MM.1S (cell line): Measurements from ENCODE around the gene LIPG.

Source experiments
- EZH2 ChIP-seq: fragments of 300-600 bp; sonication (generic); optimal IDR thresholded peaks from 2 replicates; pipeline ENCODE3; 2017; ENCODE audit warnings: low read depth, mild to moderate bottlenecking, antibody characterized with exemption, low read length, mixed read lengths
- EZH2phosphoT487 ChIP-seq: fragments of 300-600 bp; sonication (generic); IDR thresholded peaks from 2 replicates; pipeline ENCODE4 v1.6.1; 2018; ENCODE audit warnings: antibody characterized with exemption, low read length
- TF ChIP-seq, protein P1 (sequence below): fragments of 300-600 bp; sonication (generic); IDR thresholded peaks from 2 replicates; pipeline ENCODE4 v1.5.1; 2016; ENCODE audit warnings: antibody characterized with exemption, low read length, mixed read lengths

DNA sequence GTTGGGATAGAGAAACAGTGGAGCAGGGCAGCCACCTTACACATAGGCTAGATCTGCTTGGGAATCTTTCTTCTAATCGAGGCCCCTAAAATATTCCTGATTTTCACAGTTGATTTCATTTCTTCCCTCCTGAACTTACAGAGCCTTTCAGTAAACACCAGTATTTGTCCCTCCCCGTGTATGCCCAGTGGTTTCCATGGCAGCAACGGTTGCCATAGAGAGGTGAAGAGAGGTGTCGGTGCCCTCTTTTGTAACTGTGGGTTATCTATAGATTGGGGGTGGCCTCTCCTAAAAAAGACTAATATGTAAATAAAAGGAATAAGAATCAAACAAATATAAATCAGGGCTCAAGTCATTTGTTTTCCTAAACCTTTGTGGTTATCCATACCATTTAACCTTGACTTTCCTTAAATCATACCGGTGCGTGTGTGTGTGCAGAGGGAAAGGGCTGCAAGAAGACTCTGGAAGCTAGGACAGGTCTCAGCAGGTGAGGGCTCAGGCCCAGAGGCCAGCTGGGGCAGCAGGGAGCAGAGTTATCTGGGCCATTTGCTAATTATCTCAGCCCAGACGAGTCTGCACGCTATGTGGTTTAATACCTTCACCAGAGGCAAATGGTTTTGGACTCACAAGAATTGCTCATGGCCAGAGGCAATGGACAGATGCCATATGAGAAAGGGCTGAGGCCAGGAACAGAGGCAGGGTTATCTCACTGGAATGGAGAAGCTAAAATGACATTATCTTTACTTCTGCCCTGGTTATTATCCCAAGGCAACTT lies 35.5 kb downstream of the LIPG start:
- TF ChIP-seq, protein P1, sequence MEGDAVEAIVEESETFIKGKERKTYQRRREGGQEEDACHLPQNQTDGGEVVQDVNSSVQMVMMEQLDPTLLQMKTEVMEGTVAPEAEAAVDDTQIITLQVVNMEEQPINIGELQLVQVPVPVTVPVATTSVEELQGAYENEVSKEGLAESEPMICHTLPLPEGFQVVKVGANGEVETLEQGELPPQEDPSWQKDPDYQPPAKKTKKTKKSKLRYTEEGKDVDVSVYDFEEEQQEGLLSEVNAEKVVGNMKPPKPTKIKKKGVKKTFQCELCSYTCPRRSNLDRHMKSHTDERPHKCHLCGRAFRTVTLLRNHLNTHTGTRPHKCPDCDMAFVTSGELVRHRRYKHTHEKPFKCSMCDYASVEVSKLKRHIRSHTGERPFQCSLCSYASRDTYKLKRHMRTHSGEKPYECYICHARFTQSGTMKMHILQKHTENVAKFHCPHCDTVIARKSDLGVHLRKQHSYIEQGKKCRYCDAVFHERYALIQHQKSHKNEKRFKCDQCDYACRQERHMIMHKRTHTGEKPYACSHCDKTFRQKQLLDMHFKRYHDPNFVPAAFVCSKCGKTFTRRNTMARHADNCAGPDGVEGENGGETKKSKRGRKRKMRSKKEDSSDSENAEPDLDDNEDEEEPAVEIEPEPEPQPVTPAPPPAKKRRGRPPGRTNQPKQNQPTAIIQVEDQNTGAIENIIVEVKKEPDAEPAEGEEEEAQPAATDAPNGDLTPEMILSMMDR: no peak
- TF ChIP-seq EZH2 (no peak), EZH2phosphoT487 (no peak)
